Measurements from ENCODE around the gene FAM222A. TPM values are rescaled to one million over a fixed set of nuclear protein-coding genes. Genes with fewer than 3 reads are reported as not detected.
A peak's percentile ranks its signal among the peaks of the same experiment; 100 is the strongest.

Gene FAM222A
- total RNA-seq, 2 experiments from 2014 or later: 0.20 to 0.38 TPM

DNA sequence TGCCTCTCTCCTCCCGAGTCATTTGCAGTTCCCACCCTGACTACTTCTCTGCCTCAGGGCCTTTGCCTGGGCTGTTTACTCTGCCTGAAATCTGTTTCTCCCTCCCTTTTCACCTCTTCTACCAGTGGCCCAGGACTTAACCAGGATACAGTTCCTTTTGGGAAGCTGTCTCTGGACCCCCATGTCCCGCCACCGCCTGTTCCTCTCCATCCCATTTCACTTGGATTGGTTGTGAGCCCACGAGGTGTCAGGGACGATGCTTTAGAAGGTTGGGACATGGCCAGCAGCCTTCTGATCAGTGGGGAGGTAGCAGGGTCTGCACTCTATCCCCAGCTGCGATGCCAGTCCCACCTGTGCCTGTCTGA, 51.8 kb downstream of the FAM222A start:
- Mint-ChIP-seq H3K4me3 (no peak overlapping the region), H3K4me1 (ENCODE audit: low read depth) (peaks cover 3% of the 10 kb centered on the region), H3K27me3 (ENCODE audit: low read depth) (no peaks in the 10 kb centered on the region), H3K36me3 (ENCODE audit: low read depth) (no peaks in the 10 kb centered on the region), H3K9me3 (peaks cover 6% of the 10 kb centered on the region), H3K27ac (no peak overlapping the region)
- CTCF ChIA-PET: interaction anchor here (0.6 to 1.6 kb wide), 4 partner anchors 14 to 168 kb away, joined by 3 to 5 read pairs (median 3); no protein-coding TSS in a partner anchor
- intact Hi-C loops (cut with micrococcal nuclease): no loop called here
- no peak for DNase-seq

DNA sequence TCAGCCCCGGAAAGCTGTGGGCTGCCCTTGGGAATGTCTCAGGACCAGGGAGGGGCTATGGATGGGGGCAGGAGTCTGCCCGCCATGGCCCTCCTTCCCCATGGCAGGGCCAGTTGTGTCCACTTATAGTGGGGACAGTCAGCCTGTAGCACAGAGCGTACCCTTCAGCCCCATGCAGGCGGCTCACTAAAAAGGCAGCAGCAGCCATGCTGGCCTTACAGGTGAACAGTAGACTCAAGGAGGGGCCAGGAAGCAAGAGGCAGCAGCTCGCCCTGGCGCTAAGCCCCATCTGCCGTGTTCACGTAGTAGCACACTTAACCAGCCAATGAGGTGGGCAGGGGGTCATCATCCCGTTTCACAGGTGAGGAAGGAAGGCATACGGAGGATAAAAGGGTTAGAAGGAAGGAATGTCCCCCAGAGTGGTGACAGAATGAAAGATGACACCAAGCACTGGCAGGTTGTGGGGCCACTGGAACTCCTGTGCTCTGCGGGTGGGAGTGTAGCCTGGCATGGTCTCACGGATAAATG, 52.7 kb downstream of the FAM222A start:
- Mint-ChIP-seq H3K9me3 (peaks cover 6% of the 10 kb centered on the region), H3K4me3 (no peak overlapping the region), H3K36me3 (ENCODE audit: low read depth) (no peaks in the 10 kb centered on the region), H3K27ac (no peak overlapping the region), H3K27me3 (ENCODE audit: low read depth) (no peaks in the 10 kb centered on the region), H3K4me1 (ENCODE audit: low read depth) (peaks cover 3% of the 10 kb centered on the region)
- intact Hi-C loops (cut with micrococcal nuclease): no loop called here
- CTCF ChIA-PET: interaction anchor here (0.6 to 1.2 kb wide), 3 partner anchors 17 to 167 kb away, joined by 3 to 4 read pairs (median 3); no protein-coding TSS in a partner anchor
- DNase-seq: peak; percentile 0

DNA sequence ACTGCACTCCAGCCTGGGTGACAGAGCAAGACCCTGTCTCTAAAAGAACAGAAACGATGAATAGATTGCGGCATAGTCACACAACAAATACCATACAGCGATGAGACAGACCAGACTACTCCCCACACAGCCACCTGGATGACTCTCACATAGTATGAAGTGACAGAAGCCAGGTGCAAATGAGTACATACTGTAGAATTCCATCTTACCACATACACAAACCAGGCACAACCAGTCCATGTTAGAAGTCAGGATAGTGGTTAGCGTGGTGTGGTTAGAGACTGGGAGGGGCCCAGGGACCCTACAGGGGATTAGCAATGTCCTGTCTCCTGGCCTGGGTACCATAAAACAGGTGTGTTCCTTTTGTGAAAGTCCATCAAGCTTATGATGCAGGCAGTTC, 53.8 kb downstream of the FAM222A start:
- peaks cover 6% of the 10 kb centered on the region for H3K9me3 Mint-ChIP-seq
- peaks cover 3% of the 10 kb centered on the region for H3K4me1 Mint-ChIP-seq (ENCODE audit: low read depth)
- CTCF ChIA-PET: interaction anchor here (0.7 kb wide), 1 partner anchor 8 kb away, joined by 3 read pairs; no protein-coding TSS in a partner anchor
- H3K36me3 Mint-ChIP-seq (ENCODE audit: low read depth): no peaks in the 10 kb centered on the region
- H3K27ac Mint-ChIP-seq: no peak overlapping the region
- DNase-seq: peak; percentile 0
- H3K4me3 Mint-ChIP-seq: no peak overlapping the region
- H3K27me3 Mint-ChIP-seq (ENCODE audit: low read depth): no peaks in the 10 kb centered on the region
- intact Hi-C loops (cut with micrococcal nuclease): no loop called here

DNA sequence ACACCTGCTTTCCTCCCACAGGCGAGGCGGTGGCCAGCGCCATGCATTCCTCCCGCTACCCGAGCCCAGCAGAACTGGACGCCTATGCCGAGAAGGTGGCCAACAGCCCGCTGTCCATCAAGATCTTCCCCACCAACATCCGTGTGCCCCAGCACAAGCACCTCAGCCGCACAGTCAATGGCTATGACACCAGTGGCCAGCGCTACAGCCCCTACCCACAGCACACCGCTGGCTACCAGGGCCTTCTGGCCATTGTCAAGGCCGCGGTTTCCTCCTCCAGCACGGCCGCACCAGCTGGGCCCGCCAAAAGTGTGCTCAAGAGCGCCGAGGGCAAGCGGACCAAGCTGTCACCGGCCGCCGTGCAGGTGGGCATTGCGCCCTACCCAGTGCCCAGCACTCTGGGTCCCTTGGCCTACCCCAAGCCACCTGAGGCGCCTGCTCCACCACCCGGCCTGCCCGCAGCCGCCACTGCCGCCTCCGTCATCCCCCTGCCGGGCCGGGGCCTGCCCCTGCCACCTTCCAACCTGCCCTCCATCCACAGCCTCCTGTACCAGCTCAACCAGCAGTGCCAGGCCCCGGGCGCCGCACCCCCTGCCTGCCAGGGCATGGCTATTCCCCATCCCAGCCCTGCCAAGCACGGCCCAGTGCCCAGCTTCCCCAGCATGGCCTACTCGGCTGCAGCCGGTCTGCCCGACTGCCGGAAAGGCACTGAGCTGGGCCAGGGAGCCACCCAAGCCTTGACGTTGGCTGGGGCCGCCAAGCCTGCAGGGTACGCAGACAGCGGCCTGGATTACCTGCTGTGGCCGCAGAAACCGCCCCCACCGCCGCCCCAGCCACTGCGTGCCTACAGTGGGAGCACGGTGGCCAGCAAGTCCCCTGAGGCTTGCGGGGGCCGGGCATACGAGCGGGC, 54.6 kb downstream of the FAM222A start:
- H3K27ac Mint-ChIP-seq: no peak overlapping the region
- H3K4me1 Mint-ChIP-seq (ENCODE audit: low read depth): peaks cover 3% of the 10 kb centered on the region
- no peaks in the 10 kb centered on the region for H3K27me3 Mint-ChIP-seq (ENCODE audit: low read depth)
- peaks cover 3% of the 10 kb centered on the region for H3K9me3 Mint-ChIP-seq
- intact Hi-C loops (cut with micrococcal nuclease): no loop called here
- H3K4me3 Mint-ChIP-seq: no peak overlapping the region
- peak; percentile 3 for DNase-seq
- CTCF ChIA-PET: no interaction called here
- H3K36me3 Mint-ChIP-seq (ENCODE audit: low read depth): no peaks in the 10 kb centered on the region

DNA sequence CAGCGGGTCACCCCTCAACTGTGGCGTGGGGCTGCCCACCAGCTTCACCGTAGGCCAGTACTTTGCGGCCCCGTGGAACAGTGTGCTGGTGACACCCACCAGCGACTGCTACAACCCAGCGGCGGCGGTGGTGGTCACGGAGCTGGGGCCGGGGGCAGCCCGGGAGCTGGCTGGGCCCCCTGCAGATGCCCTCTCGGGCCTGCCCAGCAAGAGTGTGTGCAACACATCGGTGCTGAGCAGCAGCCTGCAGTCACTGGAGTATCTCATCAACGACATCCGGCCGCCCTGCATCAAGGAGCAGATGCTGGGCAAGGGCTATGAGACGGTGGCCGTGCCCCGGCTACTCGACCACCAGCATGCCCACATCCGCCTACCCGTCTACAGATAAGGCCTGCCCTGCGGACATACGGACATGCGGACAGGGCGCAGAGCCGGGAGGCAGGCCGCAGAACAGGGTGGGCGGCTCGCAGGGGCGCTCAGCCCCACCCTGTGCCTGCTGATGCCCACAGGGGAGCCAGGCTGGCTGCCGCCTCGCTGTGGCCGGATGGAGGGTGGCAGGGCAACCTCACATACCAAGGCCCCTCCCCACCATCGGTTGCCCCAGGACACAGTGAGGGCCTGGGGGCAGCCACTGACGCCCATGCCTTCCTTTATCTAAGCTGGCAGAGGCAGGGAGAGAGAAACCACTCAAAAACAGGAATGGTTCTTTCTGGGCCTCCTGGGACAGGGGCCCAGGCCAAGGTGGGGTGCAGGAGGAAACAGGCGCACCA, 55.5 kb downstream of the FAM222A start:
- peaks cover 5% of the 10 kb centered on the region for H3K4me1 Mint-ChIP-seq (ENCODE audit: low read depth)

DNA sequence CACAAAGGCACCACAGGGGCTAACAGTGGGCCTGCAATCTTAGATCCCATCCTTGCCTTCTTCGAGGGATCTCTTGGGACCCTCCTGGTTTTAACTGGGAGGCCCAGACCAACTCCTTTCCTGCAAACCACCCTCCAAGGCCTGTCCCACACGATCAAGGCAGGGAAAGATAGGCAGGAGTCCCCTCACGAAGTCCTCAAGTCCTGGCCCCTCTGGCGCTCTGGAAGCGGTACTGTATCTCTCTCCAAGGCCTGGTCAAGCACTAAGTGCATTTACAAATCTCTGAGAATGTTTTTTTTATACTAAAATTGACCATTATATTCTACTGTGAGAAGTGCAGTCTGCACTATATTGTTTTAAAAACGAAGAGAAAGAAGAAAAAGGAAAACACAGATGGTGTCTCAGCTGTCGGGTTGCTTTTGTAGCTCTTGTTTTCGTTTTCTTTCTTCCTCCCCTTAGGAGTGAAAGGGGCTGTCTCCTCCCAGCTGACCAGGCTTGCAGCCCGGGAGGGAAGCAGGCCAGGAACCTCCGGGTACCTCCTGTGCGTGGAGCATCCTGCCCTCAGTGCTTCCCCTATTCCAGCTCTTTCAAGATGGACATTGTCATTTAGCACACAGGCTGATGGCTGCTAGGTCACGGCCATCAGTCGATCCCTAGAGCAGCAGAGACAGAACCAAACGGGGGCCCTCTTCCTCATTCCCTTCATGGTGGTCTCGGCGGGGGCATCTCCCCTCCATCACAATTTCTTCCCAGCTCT, 56.7 kb downstream of the FAM222A start:
- CTCF ChIA-PET: interaction anchor here (1.1 kb wide), 2 partner anchors 35 to 251 kb away, joined by 3 read pairs; no protein-coding TSS in a partner anchor
- H3K4me1 Mint-ChIP-seq (ENCODE audit: low read depth): peaks cover 5% of the 10 kb centered on the region

More for the DNA sequence above, 55.5 kb downstream of the FAM222A start:
- no peak for DNase-seq
- intact Hi-C loops (cut with micrococcal nuclease): no loop called here
- Mint-ChIP-seq H3K9me3 (no peaks in the 10 kb centered on the region), H3K4me3 (no peak overlapping the region), H3K27me3 (ENCODE audit: low read depth) (no peaks in the 10 kb centered on the region), H3K27ac (no peak overlapping the region), H3K36me3 (ENCODE audit: low read depth) (no peaks in the 10 kb centered on the region)
- CTCF ChIA-PET: no interaction called here

DNA sequence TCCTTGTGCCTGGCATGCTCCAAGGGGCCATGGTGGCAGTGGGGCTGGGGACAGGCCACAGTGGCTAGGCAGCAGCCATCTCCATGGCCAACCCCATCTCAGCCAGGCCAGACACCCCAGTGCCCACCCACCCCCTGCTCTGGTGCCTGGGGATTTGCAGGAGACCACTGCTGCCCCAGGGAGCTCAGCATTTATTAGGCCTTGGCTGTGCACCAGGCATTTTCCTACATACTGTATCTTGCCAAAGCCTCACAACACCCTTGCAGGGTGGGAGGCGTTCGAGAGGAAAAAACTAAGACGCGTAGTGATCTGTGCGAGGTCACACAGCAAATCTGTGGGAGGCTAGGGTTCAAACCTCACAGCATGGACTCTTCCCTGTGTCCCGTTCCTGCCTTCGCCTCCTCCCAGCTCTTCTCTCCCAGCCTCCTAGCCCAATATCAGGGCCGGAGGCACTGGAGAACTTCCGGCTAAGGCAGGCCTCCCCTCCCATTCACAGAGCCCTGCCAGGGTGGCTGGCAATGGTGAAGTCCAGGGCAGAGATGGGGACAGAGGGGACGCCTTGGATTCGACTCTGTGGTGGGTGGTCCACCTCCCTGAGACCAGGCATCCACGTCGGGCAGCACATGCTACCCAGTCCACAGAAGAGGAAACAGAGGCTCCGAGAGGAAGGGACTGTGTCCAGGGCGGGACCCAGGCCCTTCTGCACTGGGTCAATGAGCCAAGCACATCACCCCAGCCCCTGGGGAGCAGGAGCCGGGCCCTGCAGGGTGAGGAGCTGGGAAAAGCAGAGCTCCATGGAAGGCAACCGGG, 57.4 kb downstream of the FAM222A start:
- CTCF ChIA-PET: interaction anchor here (1.1 to 4.0 kb wide), 3 partner anchors 34 to 252 kb away, joined by 3 to 30 read pairs (median 3); no protein-coding TSS in a partner anchor
- Mint-ChIP-seq H3K9me3 (no peaks in the 10 kb centered on the region), H3K4me3 (no peak overlapping the region), H3K4me1 (ENCODE audit: low read depth) (peaks cover 5% of the 10 kb centered on the region), H3K36me3 (ENCODE audit: low read depth) (no peaks in the 10 kb centered on the region), H3K27ac (no peak overlapping the region), H3K27me3 (ENCODE audit: low read depth) (no peaks in the 10 kb centered on the region)
- peak; percentile 2 for DNase-seq
- intact Hi-C loops (cut with micrococcal nuclease): no loop called here

More for the DNA sequence above, 56.7 kb downstream of the FAM222A start:
- peak; percentile 1 for DNase-seq
- Mint-ChIP-seq H3K27ac (no peak overlapping the region), H3K9me3 (no peaks in the 10 kb centered on the region), H3K27me3 (ENCODE audit: low read depth) (no peaks in the 10 kb centered on the region), H3K36me3 (ENCODE audit: low read depth) (no peaks in the 10 kb centered on the region), H3K4me3 (no peak overlapping the region)
- intact Hi-C loops (cut with micrococcal nuclease): no loop called here

DNA sequence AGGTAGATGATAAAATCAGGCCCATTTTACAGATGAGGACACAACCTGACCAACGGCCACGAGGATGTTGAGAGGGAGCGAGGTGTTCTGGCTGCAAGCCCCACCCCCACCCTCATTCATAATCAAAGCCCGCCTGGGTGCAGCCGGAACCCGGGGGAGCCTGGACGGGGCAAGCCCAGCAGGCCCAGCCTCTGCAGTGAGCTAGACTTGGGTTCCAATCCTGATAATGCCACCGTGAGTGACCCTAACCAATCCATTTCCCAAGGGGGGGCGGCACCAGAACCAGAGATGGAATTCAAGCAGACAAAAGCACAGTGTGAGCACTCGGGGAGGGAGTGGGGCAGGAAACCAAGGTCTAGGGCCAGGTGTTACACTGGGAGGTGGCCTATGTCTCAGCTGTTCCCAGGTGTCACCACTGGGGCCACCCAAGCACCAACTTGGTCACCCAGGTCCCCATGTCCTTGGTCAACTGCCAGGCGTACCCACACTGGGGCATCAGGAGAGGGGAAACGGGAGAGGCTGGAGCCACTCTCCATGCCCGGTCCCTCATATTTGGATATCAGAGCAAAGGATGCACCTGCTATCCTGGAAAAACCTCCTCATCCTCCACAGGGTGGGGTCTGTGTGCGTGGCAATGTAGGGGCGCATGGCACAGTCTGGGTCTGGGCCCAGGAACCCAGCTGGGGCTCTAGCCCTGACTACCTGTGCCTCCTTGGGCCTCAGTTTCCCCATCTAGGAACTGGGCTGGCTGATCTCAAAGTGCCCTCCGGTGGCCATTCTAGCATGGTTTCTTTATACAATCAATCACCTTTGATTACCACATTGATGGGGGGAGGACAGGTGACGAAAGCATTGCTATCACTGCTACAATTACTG, 58.4 kb downstream of the FAM222A start:
- peak; percentile 5 for DNase-seq
- H3K27me3 Mint-ChIP-seq (ENCODE audit: low read depth): no peaks in the 10 kb centered on the region
- no peak overlapping the region for H3K4me3 Mint-ChIP-seq
- no peak overlapping the region for H3K27ac Mint-ChIP-seq
- H3K9me3 Mint-ChIP-seq: no peaks in the 10 kb centered on the region
- CTCF ChIA-PET: interaction anchor here (1.3 to 4.0 kb wide), 4 partner anchors 19 to 339 kb away, joined by 3 to 30 read pairs (median 12); no protein-coding TSS in a partner anchor
- no peaks in the 10 kb centered on the region for H3K36me3 Mint-ChIP-seq (ENCODE audit: low read depth)
- intact Hi-C loops (cut with micrococcal nuclease): no loop called here
- peaks cover 5% of the 10 kb centered on the region for H3K4me1 Mint-ChIP-seq (ENCODE audit: low read depth)

DNA sequence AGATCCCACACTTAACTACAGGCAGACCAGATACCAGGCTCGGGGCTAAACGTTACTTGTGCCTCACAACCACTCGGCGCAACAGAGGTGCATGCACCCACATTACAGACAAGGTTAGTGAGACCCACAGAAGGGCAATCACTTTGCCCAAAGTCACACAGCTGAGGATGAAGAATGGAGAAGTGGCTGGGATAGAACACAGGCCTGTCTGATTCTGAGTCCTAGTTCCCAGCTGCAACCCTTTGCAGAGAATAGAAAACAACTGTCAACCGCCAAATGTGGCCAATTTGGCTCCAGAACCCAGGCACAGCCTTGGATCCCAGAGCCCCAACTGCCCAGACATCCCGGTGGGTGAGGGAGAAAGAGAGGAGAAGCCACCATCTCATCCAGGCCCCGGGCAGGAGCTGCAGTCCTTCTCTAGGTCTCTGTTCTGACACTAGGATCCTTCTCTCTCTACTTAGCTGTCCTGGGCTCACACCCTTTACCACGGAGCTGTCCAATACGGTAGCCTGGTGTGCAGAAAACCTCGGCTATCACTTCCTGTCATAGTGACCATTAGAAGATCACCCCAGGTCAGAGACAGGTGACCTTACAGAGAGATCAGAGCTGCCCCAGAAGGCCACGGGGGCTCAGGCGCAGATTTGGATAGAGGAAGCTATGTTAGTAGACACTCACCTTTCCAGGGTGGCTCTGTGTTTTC, 59.1 kb downstream of the FAM222A start:
- Mint-ChIP-seq H3K9me3 (no peaks in the 10 kb centered on the region), H3K27me3 (ENCODE audit: low read depth) (no peaks in the 10 kb centered on the region), H3K27ac (no peak overlapping the region), H3K36me3 (ENCODE audit: low read depth) (no peaks in the 10 kb centered on the region), H3K4me3 (peak overlapping the region; percentile 37), H3K4me1 (ENCODE audit: low read depth) (peaks cover 9% of the 10 kb centered on the region)
- CTCF ChIA-PET: interaction anchor here (0.7 to 4.0 kb wide), 6 partner anchors 11 to 339 kb away, joined by 3 to 30 read pairs (median 6); no protein-coding TSS in a partner anchor
- intact Hi-C loops (cut with micrococcal nuclease): no loop called here
- DNase-seq: no peak
